HG02610 (cell line): Measurements from ENCODE around the gene RAD51B.

Source experiments
- ATAC-seq: cut with Tn5 transposase; IDR thresholded peaks from one replicate; pipeline ENCODE4 v1.9.1; 2021; ENCODE audit warnings: mild to moderate bottlenecking, moderate library complexity; ENCODE audit not compliant: unreplicated experiment

Gene RAD51B

DNA sequence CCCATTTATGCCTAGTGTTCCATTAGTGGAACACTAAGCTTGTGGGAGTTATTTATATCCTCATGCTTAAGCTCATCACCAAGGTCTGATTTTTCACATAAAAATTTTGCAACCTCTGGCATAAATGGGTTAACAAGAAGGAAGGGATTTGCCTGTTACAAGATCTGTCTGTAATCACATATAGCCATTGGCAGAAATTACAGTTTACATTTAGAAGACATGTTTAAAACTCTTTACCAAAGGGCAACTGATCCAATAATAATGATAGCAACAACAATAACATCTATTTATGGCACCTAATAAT lies 550.4 kb downstream of the RAD51B start:
- ATAC-seq = no peak

DNA sequence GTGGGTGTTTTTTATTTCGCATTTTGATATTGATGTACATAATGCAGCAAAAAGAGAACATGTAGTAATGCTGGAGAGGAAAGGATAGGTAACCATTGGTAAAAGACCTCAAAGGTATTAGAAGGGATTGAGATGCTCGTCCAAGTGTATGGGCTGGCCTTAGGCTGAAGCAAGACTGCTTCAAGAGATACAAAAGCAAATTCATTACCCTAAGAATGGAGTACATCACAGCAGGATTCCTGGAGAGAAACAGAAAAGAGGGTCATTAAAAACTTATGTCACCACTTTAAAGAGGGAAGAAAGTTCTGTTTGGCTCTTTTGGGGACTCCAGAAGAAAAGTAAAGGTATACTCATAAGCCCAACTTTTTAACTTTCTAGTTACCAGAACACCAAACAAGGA lies 552.8 kb downstream of the RAD51B start:
- ATAC-seq = no peak

DNA sequence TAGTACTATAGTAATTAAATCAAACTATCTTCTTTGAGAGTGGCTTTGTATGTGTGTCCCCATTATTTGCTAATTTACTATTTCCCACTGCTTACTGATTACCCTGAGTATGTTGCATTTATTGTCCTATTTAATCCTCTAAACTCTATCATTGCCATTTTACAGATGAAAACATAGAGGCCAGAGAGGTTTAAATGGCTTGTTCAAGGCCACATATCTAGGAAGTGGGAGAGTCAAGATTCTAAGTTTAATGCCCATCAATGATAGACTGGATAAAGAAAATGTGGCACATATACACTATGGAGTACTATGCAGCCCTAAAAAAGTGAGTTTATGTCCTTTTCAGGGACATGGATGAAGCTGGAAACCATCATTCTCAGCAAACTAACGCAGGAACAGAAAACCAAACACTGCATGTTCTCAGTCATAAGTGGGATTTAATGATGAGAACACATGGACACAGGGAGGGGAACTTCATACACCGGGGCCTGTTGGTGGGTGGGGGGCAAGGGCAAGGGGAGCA lies 553.6 kb downstream of the RAD51B start:
- no peak for ATAC-seq

DNA sequence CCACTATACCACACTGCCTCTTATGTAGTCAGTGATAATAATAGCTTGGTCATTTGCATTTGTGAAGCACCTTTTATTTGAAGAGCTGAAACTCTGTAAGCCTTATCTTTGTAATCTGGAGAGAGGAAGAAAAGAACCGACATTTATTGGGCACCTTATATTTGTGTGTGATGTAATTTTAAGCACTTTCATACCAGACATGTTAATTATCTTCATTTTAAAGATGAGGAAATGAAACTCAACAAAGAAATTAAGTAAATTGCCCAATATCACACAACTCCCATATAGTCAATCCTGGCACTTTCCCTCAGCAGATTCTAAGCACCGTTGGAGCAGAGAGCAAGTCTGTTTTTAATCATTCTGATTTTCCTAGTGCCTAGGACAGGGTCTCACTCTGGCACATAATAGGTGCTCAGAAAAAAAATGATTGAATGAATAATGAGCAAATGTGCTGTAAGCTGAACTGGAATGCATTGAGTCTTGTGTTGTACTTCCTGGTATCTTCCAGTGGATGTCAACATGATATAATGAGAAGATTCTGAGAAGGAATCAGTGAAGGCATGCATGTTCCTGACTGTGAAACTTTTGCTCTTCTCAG lies 554.4 kb downstream of the RAD51B start:
- peak; percentile 29 for ATAC-seq

DNA sequence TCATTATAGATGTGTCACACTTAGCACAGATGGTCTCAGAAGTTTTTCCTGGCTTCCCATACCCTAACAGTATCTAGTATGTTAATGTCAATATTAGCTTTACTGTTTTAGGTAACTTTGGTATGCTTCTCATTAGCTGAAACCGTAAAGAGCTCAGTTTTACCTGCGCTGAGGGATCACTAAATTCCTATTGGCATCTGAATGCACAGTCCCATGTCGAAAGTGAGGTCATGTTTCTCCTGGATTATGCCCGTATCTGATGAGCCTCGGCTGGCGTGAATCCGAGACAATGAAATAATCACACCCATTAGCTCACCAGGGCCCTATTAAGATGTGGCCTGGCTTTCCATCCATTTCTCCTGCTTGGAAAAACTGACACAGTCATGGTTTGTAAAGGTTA lies 555.1 kb downstream of the RAD51B start:
- ATAC-seq = no peak

DNA sequence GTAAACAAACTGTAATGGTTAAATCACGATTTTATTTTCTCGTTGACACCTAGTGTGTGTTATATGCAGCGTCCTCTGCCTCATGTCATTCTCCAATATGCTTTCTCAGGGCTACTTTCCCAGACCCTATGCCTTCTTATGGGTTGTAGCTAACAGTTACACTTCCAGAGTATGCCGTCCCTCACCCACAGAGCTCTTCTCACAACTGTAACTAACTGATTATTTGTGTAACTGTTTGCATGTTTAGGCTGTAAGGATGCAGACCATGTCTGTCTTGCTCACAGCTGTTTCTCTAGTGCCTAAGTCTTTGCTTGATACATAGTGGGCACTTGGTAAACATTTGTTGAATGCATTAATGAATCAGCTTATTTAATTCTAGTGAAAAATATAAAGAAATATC lies 555.8 kb downstream of the RAD51B start:
- no peak for ATAC-seq

DNA sequence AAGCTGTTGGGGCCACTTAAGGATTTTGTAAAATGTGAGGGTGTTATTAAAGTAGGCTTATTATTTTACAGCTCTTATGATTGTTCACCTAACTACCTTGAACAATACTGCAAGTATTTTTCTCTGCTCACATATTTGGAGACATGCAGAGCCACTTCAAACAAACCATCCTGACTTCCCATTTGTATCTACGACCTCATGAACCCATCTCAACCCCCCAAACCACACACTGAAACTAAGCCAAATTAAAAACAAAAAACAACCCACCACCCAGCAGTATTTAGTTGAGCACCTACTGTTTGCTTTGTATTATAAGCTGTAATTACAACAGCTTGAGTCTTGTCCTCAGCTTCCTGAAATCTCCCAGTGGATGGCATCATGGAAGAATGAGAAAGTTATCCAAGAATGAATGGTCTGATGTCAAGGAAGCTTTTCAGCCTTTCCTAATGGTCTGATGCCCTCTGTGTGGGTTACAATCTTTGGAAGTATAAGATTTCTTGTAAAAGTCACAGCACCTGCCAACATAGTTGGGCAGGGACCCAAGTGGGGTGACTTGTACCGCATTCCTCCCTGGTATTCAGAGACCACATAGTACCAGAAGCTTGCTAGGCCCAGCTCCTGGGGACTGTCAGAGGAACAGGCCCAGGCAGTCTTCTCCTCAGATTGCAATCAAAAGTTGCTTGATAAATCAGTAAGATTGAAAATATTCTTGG lies 556.6 kb downstream of the RAD51B start:
- no peak for ATAC-seq

DNA sequence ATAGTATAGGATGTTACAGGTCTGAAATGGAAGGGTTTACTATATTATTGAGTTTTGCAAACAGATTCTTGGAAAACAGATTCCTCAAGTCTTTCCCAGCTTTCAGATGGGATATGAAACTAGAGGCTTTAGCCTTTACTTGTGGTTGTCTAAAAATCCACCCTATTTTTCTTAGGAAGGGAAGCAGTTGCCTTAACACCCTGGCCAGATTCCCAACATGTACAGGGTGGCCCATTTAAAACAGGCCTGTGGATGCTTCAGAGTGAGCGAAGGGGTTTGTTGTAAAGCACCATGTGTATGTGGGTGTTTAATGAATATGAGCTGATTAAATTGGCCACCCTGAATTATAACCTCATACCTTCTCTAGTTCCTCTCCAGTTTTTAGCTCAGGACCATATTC lies 557.4 kb downstream of the RAD51B start:
- ATAC-seq = no peak

DNA sequence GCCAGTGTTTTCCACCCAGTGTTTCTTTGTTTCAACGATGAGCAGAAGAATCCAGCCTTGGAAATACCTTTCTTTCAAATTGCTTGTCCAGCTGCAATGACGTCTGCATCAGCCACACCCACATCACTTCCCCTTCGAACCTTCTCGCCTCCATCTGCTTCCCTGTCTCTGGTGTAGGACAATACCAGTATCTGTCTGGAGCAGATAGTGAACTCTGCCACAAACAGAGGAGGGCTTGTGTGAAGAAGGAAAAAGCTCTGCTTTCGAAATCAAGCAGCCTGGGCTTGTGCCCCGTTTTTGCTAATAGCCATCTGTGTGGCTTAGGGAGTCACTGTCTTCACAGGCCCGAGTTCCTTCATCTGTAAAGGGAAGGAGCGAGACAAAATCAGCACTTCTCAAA lies 557.9 kb downstream of the RAD51B start:
- no peak for ATAC-seq

DNA sequence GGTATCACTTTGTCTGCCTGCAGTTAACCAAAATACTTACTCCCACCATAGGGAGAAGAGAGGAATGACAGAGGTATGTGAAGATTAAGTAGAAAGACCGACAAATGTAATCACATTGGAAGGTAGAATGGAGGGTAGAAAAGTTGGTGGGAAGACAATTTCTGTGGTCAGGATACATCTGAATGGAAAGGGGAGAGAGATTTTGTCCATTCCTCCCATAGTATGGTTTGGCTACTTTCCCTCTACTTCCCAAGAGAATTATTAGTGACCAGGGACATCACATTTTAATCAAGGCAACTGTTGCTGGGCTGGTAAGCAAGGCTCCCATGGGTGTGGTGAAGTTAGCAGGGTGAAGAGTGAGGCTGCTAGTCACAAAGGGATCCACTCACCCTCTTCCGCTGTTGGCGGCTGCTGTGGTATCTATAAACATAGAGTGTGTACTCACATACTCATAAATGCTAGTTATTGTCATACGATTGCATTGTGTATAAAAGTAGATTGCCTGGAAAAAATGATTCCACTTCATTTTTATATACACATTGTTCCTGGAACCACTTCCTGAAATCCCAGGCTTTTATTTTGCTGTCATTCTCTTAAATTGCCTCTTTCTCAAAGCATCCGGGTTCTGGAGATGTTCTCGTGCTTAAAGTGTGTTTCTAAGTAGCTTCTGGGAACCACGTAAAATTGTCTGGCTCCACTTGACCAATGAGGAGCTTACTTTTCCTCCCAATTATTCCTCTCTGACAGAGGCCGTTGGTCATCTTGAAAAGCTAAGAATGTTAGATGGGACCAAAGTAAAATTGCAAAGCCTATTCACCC lies 560.1 kb downstream of the RAD51B start:
- ATAC-seq = no peak

DNA sequence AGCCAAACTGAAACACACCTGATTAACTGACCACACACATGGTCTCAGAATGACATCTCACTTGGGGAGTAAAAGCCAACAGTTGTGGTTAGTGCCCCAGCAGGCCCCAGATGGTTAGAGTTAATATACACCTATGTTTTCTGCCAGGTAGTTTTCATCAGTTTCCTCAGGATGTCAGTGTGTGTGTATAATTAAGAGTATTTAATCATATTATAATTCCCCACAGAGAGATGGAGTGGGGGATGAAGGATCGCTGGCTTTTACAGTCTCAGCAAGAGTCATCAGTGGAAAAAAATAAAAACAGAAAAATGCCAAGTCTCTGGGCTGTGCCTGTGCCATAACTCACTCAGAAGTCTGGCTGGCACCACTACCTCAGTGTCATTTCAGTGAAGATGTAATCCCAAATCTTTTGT lies 560.8 kb downstream of the RAD51B start:
- peak; percentile 73 for ATAC-seq

DNA sequence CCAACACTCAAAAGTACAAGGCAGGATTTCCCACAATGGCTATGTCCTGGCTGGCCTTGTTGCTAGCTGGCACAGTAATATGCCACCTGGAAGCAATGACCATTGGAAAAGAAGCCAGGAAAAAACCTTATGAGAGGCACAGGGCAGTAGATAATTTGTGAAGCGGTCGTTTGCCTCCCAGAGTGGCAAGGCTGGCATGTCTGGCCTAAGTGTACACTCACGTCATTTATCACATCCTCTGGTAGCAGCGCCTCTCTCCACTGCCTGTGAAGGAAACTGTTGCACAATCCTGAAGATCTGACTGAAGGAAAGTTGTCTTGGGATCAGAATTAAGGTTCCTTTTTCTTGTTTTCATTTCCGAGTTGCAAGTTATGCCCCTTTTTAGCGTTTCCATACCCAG lies 564.8 kb downstream of the RAD51B start:
- ATAC-seq = no peak

DNA sequence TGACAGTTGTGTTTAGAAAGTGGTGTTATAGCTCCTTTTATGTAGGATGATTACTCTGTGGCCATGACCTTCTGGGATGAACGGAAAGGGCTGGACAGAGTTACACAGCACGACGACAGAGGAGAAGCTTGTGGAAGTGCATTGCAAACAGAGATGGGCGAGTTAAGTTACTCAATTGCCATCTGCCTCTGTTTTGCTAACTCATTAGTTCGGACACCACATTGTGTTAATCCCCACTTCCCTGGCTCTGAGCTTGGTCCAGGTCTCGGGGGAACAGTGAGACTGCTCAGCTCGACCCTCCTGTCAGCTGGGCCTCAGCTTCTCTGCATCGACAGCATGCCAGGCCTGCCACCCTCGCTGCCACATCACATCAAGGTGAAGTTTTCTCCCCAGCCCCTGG lies 565.3 kb downstream of the RAD51B start:
- ATAC-seq = no peak

DNA sequence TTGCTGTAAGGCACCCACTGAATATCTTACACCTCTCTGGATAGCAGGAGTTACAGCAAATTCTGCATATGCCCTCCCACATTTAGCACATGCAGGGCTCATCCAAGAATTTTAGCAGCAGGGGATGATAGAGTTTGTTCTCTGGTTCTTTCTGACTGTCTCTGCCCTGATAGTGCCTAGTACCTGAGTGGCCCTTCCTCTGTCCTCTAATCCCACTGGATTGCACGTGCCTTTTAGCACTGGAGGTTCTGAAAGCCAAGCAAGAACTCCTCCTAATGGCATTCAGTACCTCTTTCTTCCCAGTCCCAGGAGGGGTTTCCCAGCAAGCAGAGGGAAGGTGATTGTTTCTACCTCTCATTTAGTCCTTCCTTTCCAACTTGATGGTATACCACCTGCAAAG lies 566.9 kb downstream of the RAD51B start:
- ATAC-seq = no peak

DNA sequence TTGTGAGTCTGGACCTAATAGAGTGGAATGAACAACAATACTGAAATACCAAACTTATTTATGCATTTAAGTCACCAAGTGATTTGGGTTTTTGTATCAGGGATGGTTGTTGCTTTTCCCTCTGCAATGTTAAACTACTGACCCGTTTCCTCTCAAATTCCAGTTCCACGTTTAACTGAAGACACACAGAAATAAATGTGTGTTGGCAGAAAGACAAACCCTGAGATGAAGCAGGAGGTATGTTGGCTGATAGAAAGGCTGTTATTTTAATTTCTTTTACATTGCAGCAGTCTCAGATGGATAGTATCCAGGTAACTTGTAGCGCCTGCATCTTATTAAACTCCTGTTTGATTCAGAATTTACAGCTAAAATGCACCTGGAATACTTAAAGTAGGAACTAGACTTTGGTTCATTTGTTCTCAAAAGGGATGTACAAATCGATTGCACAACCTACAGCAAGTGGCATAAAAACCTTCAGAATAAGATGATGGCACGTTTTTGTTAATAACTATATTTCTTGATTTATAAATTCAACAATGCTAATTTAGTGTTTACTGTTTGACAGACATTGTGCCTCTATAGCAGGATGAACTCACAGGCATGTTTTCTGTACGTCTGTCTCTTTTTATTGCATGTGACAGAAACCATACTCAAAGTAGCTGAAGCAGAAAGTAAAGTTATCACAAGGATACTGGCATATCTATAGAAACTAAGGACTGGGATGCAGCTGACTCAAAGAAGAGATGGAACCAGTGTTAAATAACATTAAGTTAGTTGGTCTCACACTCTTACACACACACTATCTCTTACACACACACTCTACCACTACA lies 567.6 kb downstream of the RAD51B start:
- no peak for ATAC-seq

DNA sequence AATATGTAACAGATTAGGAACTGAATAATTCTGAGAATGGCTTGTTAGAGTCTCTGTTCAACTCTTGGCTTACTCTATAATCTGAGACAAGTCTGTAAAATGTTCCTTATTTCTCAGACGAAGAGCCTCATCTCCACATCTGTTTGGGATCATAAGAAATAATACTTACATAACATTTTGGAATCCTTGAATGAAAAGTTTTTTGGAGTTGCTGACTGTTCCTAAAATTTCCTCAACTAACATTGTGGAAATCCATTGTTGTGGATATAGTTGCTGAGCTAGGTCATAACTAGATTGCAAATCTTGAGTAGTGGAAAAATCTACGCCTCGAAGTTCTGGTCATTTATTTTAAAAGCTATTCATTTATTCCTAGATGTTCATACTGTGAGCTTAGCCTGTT lies 570.4 kb downstream of the RAD51B start:
- ATAC-seq = no peak

DNA sequence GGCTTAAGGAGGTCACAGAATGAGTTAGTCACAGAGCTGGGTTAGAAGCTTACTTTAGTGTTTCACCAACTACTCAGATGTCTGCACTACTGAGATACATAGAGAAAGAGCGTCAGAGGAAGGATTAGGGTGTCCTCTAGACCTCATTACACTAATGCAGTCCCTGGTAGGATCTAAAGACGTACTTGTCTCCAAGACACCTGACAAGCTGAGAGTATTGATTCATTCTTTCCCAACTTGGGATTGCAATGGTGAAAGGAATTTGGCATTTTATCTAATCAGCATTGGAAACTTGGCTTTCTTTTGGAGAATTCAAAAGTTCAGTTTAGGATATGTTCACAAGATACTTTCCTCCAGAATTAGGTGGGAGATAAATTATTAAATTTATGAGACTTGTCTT lies 571.2 kb downstream of the RAD51B start:
- no peak for ATAC-seq

DNA sequence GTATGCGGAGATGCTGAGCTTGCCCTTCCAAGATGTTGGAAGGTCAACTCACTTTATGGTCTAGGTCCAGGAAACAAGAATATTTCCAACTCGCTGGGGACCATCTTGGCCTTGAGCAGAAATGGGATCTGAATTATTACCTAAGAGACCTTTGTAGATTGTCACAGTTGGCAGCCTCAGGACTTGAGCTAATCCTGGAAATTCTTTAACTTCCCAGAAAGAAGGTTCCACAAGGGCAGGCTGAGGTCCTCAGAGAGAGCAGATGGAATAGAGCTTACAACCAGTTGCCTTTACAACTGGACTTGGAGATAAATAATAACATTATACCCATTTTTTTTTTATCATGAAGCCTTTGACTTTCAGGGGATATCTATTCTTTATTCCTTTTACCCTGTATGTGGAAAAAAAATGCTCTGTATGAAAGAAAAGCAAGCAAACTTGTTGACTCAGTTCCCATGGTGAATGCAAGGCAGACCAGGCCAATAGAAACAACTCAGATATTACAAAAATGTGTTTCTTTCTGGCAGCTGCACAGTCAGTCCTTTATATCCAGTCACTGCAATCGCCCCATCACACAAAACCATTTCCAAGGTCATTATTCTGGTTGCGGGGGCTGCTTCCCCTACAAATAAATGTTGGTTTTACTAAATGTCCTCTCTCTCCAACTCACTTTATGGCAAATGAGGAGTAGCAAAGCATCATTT lies 571.9 kb downstream of the RAD51B start:
- no peak for ATAC-seq

DNA sequence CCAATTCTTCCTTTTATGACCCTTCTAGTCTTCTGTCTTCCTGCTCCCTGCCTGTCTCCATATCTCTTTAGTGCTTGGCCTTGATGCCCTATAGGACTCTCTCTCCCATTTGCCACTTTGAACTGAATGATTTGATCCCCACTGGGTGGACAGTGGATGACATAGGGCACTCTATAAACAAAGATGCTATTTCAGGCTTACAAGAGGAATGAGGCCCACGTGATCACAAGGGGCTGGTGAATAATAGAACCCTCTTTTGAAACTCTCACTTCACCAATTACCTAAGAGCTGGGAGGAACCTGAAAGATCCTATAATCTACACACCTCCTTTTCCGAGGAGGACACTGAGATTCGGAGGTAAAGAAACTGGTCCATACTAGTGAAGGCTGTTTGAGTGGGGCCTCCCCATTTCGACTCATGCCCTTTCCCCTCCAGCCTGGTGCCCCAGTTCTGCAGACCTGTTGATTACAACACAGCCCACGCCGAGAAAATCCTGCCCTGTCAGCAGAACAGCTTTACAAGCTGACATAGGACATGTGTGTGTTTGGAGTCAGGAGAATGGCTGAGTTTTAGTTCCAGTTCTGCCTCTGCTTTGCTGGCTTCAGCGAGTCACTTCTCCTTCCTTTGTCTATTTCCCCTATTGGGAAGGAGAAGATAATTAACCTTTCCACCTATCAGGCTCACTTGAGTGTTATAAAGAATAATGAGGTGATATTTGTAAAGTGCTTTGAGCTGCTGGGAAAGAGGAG lies 573.0 kb downstream of the RAD51B start:
- ATAC-seq = no peak

DNA sequence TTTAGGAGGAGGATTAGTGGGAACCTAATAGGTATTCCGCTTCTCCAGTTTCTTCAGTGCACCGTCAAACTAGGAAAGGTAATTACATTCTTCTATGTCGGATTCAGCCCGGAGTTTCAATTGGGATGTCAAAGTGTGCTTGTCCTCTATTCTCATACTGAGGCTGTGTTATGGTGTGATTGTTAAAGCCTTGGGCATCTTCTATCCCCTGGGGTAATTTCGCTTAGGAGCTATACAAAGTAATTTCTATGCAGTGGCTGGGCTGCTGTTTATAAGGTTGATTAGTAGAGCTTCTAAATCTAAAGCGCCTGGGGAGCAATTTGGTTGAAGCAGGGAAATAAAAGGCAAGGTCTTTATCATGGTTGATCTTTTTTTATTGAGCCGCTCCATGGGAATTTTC lies 573.7 kb downstream of the RAD51B start:
- no peak for ATAC-seq
